ENCODE data around the gene C11orf86.
A peak's percentile ranks its signal among the peaks of the same experiment; 100 is the strongest.
"Not testable (repeated sequence)": the region's sequence is repeated elsewhere in the genome, so short reads cannot be mapped to it uniquely, and the experiment has no call there.

C11orf86 gene

GRCh38 chr11:66992041-66992440 is 16.9 kb downstream of the C11orf86 start:
- DNase-seq: no peak

GRCh38 chr11:66996609-66997273 is 21.6 kb downstream of the C11orf86 start:
- DNase-seq: no peak

GRCh38 chr11:66999555-66999954 is 24.5 kb downstream of the C11orf86 start:
- no peak for DNase-seq

GRCh38 chr11:67001332-67001731 is 26.2 kb downstream of the C11orf86 start:
- no peak for DNase-seq

- DNase-seq: no peak
Observed at GRCh38 chr11:67002297-67002913, 27.3 kb downstream of the C11orf86 start.

- DNase-seq: no peak
Observed at GRCh38 chr11:67002921-67003411, 27.9 kb downstream of the C11orf86 start.

GRCh38 chr11:67005200-67005599 is 30.1 kb downstream of the C11orf86 start:
- DNase-seq: not testable (repeated sequence)

GRCh38 chr11:67006029-67006884 is 31.2 kb downstream of the C11orf86 start:
- DNase-seq: no peak

GRCh38 chr11:67007126-67007525 is 32.0 kb downstream of the C11orf86 start:
- DNase-seq: no peak

GRCh38 chr11:67010296-67010905 is 35.3 kb downstream of the C11orf86 start:
- no peak for DNase-seq

- no peak for DNase-seq
Observed at GRCh38 chr11:67013511-67014045, 38.5 kb downstream of the C11orf86 start.

- DNase-seq: no peak
Observed at GRCh38 chr11:67014343-67014742, 39.2 kb downstream of the C11orf86 start.

- no peak for DNase-seq
Observed at GRCh38 chr11:67015048-67015447, 39.9 kb downstream of the C11orf86 start.

- no peak for DNase-seq
Observed at GRCh38 chr11:67016550-67016949, 41.4 kb downstream of the C11orf86 start.

GRCh38 chr11:67020949-67021348 is 45.8 kb downstream of the C11orf86 start:
- no peak for DNase-seq

- DNase-seq: no peak
Observed at GRCh38 chr11:67022341-67022933, 47.3 kb downstream of the C11orf86 start.

- DNase-seq: no peak
Observed at GRCh38 chr11:67022961-67023956, 48.2 kb downstream of the C11orf86 start, which contains the start of gene SYT12. Gene SYT12, plus strand, starts transcription at chr11:67023134. Its CDS starts 7,011 bp downstream, at chr11:67030145.

GRCh38 chr11:67023957-67024353 is 48.9 kb downstream of the C11orf86 start:
- DNase-seq: no peak

- peak; percentile 51 for DNase-seq
Observed at GRCh38 chr11:67024410-67024809, 49.3 kb downstream of the C11orf86 start.

GRCh38 chr11:67024966-67025365 is 49.9 kb downstream of the C11orf86 start:
- DNase-seq: no peak

GRCh38 chr11:67025750-67026149 is 50.6 kb downstream of the C11orf86 start:
- no peak for DNase-seq
